T-helper 1 cell (primary cell): ENCODE measurements around the gene C6orf132.

ENCODE experiments used
- DNase-seq, 5 donors: peaks; one replicate each; pipeline ENCODE4 v3.0.0-alpha.2; 2012 to 2020

C6orf132 gene

GRCh38 chr6:42103753-42104094 lies 38.7 kb downstream of the C6orf132 start:
- DNase-seq, result no peak

DNA sequence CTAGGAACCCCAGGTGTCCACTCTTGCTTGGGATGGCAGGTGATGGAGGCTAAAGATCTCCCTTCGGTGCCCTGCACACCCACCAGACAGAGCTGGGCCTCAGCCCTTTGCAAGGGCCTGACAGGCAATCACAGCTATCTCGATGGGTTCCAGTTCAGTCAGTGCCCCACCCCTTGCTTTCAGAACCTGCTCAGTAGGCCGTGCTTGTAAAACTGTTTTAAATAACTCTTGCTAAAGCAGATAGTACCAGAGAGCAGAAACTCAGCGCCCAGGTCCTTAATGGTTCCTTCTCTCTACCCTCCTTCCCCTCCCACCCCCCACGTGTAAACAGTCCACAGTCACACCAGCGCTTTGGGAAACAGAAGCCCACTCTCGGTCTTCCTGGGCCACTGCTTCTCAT lies 39.2 kb downstream of the C6orf132 start:
- no peak for DNase-seq

DNA sequence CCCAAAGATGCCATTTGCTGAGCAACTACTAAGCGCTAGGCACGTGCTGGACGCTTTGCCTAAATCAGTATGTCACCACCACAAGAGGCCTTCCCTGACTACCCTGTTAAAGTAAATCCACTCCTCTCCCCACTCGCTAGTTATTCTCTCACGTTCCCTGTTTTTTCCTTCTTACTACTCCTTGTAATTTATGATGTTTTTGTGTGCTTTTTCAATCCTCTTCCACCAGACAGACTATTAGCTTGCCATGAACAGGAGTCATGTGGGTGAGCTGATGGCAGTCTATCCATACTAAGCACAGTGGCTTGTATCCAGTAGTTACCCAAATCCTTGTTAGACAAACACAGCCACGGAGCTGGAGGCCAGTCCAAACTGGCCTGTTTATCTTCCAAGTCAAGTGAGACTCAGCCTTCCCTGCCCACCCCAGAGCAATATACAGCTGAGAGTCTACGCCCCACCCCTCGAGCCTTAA lies 41.2 kb downstream of the C6orf132 start:
- no peak for DNase-seq

DNA sequence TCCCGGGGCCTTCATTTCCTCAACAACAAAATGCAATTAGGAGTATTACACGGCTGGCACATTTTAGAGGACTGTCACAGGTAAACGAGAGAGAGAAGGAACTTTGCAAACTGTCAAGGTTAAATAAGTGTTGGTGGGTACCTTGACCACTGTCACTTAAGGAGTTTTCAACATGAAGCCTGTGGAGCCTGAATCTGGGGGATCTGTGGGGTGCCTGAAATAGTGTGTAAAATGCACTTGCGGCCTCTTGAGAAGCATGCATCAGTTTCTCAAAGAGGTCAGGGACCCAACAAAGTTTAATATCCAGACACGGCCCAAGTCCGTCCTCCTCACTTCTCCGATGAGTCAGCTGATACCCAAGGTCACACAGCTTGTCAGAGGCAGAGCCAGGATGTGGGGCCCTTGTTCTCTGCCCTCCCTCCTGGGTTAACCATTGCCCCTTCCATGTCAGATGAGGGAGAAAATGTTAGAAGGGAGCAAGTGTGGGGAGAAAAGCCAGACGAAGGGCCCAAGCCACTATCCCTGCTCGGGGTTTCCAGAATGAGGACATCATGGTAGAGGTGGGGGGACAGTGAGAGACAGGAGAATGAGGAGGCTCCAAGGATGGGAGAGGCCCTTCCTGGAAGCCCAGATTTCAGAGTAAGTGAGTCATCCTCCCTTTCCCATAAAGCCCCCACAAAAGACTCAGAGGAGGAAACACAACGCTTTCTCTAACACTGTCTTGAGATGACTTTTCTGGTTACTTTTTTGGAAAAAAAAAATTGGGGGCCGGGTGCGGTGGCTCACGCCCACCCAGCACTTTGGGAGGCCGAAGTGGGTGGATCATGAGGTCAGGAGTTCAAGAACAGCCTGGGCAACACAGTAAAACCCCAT lies 42.2 kb downstream of the C6orf132 start:
- peak in 1 of 5 donors; percentile 58 for DNase-seq

DNA sequence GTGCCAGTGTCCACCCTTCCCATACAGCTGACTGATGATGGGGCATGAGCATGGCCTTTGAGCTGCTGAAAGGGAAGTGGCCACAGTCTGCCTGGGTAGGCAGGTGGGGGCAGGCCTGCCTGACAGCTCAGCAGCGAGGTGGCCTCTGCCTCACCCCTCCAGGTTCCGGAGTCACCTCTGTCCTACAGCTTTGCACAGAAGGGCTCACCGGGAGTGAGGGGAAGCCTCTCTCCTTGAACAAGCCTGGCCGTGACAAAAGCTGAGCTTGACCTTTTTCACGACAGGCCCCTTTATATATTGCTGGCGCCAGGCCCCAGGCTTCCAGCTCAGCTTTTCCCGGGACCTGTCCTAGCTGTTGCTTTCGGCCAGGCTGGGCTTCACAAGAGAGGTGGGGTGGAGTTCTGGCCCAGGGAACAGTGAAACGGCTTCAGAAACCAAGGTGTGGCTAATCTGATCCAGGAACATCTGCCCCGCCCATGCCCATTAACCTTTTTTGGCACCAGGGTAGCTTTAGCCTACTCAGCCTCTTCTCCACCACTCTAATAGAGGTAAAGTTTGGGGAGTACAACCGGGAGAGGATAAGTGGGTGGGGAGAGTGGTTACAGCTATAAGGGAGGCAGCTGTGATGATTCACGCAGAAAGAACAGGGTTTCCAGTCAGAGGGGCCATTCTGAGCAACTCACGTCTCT lies 42.9 kb downstream of the C6orf132 start:
- peak in 1 of 5 donors; percentile 53 for DNase-seq

DNA sequence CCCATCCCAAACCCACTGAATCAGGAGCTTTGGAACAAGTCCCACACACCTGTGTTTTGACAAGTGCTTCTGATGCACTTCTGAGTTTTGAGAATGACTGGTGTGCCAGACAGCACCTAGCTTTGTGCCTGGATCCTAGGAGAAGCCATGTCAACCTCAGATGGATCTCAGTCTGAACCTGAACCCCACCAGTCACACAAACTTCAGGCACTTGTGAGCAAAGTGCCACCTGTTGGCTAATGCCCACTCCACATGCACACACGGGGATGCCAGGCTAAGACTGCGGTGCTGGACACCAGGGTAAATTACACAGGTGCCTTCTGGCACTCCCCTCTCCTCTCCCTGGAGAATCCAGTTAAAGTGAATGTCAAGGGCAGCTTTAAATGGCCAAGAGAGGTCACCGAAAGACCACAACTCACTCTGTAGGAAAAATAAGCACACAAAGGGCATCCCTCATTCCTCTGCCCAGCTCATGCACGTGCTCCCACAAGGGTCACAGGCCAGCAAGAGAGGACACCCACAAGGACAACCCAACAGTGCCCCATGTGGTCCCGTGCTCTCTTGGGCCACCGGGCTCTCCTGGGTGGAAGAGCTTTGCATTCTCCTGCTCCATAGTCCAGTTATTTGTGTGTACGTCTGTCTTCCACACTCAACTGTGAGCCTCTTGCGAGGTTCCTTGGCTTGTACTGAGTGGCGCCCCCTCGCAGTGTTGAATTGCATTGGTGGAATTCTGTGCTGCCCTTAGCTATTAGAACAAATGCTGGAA lies 46.5 kb downstream of the C6orf132 start:
- DNase-seq, result no peak

DNA sequence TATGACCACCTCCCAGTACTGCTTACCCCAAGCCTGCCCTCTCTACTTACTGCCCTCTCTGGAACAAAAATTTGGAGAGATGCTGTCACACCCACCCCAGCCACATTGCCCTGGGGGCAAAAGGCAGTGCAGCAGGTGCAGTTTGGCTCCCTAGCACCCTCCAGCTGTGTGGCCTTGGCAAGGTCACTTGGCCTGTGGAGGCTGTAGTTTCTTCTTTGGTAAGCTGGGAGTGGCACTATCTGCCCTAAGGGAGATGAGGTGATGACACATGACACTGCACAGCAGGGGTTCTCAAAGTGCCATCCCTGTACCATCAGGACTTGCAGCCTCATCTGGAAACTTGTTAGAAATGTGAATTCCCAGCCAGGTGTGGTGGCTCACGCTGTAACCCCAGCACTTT lies 47.3 kb downstream of the C6orf132 start:
- DNase-seq, result no peak

DNA sequence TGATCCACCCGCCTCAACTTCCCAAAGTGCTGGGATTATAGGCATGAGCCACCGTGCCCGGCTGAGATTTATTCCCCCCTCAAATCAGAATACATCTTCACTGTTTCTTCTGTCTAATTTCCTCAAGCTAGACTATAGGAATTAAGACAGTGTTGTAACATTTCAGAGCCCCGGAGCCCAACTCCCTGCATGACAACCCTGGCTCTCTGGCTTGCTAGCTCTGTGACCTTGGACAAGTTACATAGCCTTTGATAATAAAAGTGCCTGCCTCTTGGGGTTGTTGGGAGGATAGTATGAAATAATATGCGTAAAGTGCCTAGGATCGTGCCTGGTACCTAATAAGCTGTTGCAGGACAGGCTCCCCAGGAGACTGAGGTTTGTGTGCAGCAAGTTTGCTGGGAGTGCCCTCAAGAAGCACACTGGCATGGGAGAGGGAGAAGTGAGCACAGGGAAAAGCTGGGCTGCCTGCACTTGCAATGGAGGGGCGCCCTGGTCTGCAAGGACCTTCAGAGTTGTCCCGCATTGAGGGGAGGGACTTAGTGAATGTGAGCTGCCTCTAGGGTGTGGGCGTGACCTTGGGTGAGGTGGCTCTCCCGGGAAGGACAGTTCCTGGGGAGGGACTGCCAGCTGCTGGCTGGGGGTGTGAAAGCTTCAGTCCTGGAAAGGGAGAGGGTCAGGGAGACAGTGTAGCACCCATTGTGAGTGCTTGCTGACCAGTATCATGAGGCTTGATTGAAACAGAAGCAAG lies 48.7 kb downstream of the C6orf132 start:
- no peak for DNase-seq

DNA sequence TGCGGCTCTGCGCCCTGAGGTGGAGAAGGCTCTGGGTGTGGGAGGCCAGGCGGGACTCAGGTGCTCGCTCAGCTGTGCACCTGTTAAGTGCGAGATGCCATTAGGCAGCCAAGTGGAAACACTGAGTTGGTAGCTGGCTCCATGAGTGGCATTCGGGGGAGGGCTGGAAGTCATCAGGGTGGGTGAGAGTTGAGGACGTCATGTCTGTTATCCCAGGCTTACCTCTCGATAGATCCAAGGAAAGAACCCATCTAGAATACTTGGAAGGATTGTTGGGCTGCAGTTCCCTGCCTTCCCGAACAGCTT lies 50.7 kb downstream of the C6orf132 start:
- no peak for DNase-seq

DNA sequence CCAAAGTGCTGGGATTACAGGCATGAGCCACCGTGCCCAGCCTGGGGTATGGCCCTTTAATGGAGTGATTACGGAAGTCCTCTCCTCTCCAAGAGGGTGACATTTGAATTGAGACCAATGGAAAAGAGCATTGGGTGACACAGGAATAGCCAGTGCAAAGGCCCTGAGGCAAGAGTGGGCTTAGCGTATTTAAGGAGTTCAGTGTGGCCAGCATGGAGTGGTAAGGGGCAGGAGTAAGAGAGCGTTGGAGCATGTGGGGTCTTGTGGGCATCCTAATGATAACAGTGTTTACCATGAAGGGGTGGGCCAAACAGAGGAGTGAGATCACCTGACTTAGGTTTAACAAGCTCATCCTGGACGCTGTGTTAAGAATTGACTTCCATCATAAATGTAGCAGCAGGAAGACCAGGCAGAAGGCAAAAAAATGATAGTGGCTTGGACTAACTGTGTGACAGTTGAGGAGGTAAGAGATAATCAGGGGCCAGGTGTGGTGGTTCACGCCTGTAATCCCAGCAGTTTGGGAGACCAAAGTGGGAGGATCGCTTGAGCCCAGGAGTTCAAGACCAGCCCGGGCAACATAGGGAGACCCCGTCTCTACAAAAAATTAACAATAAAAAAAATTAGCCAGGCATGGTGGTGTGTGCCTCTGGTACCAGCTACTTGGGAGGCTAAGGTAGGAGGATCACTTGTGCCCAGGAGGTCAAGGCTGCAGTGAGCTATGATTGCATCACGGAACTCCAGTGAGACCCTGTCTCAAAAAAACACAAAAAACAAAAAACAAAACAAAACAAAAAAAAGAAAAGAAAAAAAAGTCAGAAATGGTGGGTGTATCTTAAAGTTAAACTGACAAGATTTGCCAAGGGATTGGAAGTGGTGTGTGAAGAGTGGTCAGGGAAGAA lies 51.4 kb downstream of the C6orf132 start:
- no peak for DNase-seq

DNA sequence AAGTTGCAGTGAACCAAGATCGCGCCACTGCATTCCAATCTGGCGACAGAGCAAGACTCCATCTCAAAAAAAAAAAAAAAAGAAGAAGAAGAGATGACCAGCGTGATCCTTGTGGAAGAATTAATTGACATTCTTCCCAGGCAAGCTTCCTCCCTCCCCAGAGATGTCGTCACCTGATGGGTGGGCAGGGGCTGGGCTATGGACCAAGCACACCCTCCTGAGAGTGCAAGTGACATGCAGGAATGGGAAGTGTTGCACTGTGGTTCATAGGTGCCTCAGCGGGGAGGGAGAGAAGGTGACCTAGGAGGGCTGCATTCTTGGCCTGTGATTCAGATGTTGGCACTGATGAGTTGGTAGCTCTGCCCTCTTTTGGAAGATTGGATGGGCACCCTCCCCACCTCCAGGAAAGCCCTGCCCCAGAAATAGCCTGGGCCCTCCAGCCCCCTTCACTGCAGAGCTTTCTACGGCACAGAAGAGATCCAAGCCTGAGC lies 54.3 kb downstream of the C6orf132 start:
- no peak for DNase-seq

DNA sequence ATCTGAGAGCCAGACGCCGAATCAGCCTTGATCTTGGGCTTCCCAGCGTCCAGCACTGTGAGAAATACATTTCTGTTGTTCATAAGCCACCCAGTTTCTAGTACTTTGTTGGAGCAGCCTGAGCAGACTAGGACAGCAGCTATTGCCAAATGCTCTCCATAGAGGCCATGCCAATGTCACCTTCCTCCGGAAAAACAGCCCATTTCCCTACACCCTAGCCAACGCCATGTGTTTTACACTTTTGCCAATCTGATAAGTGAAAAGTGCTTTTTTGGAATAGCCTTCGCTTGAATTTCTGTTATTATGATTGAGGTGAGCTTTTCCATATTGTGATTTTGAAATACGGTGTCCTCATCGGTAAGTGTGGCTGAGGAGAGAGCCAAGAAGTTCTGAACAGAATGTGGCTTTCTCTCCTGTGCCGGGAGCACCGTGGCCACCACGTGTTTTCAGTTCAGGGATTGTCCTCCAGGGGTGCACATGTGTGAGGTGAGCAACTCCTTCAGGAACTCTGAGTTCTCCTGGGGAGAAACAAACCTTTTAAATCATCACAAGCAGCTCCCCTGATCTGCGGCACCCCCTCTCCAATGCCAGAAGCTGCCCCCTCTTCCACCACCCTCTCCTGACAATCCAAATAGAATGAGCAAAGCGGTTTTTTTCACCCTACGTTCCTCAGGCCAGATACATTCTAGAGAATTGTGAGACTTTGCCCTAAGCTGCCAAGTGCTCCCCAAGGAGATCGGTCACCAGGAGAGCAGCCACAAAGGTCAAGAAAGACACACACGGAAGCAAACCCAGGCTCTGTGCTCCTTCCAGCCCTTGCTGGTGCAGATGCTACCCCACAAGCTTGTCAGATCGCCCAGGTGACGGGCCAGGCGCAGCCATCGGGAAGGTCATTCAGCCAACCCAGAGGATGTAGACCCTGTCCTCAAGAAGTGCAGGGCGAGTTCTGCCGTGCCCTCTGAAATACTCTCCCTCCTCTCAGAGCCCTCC lies 56.1 kb downstream of the C6orf132 start:
- DNase-seq, result no peak

GRCh38 chr6:42084889-42085288 lies 57.5 kb downstream of the C6orf132 start:
- DNase-seq, result no peak

DNA sequence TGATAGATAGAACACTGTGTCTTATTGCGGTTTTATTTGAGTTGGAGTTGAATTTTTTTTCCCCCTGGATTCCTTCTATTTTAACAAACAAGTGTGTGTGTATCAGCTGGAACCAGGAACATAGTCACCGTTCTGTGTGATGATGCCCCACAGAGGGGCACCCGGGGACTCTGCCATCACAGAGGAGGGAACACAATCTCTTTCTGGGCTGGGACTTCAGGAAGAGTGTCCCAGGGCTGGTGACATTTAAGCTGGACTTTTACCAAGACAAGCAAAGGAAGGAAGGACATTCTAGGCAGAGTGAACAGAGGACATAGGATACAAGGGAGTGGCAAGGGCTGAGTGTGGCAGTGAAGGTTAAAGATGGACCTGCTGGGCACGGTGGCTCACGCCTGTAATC lies 58.9 kb downstream of the C6orf132 start:
- DNase-seq, result no peak

- no peak for DNase-seq
Observed at GRCh38 chr6:42079941-42080464, 62.4 kb downstream of the C6orf132 start.

DNA sequence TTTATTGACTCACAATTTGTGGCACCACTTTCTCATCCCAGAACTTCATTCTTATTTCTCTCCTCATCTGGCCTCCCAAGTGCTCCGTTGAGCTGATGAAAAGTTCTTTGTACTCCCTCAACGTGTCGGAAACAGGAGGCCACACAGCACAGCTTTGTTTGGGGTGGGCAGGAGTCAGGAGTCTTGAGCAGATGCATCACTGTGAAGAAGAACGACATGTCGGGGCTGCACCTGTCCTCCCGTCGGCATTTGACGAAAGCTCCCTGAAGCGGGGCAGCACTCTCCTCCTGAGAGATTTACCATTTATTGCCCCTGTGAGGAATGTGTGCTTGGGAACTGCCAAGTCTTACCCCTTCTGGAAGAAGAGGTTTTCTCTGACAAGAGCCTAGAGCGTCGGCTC lies 64.0 kb downstream of the C6orf132 start:
- no peak for DNase-seq

- peak in 4 of 5 donors; percentile 24 to 43 (median 27) for DNase-seq
Observed at GRCh38 chr6:42075159-42075838, 67.1 kb downstream of the C6orf132 start.

DNA sequence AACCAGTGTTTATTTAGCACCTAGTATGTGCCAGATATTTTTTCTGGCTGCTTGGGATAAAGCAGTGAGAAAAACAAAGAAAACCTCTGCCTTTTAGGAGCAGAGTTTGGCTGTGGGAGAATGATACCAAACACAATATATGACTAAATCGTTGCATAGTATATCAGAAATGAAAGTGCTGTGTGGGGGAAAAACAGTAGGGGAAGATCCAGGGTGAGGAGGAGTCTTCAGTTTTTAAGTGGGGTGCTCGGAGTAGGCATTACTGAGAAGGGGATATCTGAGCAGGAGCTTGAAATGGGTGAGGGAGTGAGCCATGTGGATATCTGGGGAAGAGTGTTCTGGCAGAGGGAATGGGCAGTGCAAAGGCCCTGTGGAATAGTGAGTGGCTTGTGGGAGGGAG lies 69.1 kb downstream of the C6orf132 start:
- DNase-seq, result no peak

- no peak for DNase-seq
Observed at GRCh38 chr6:42071881-42072583, 70.4 kb downstream of the C6orf132 start.
